Osteoblast (primary cell): Measurements from ENCODE around the gene MRPL14. TPM values are rescaled to one million over a fixed set of nuclear protein-coding genes. Genes with fewer than 3 reads are reported as not detected.

ENCODE experiments used
- DNase-seq: peaks from one replicate; pipeline ENCODE4 v3.0.0; 2011; ENCODE audit warnings: low spot score, mixed read lengths; ENCODE audit not compliant: insufficient read length; ENCODE audit errors: missing footprints
- H2AFZ ChIP-seq: 2 replicates; pipeline ENCODE4 v1.6.0; 2011; ENCODE audit warnings: mild to moderate bottlenecking, low read length
- H3K27ac ChIP-seq: 2 replicates; pipeline ENCODE4 v1.5.1; 2011; ENCODE audit warnings: mild to moderate bottlenecking, low read depth, low read length, moderate library complexity
- H3K27me3 ChIP-seq: 2 replicates; pipeline ENCODE4 v1.6.0; 2012; ENCODE audit warnings: mild to moderate bottlenecking, control low read depth, inconsistent platforms, low read length, moderate library complexity; ENCODE audit not compliant: insufficient read depth
- H3K36me3 ChIP-seq: 2 replicates; pipeline ENCODE4 v1.5.1; 2011; ENCODE audit warnings: mild to moderate bottlenecking, low read length, control low read depth, moderate library complexity; ENCODE audit not compliant: insufficient read depth
- H3K4me1 ChIP-seq: 2 replicates; pipeline ENCODE4 v1.5.1; 2011; ENCODE audit warnings: mild to moderate bottlenecking, low read length, control low read depth, moderate library complexity; ENCODE audit not compliant: insufficient read depth
- H3K4me2 ChIP-seq: 2 replicates; pipeline ENCODE4 v1.6.0; 2011; ENCODE audit warnings: mild to moderate bottlenecking, low read length; ENCODE audit not compliant: insufficient read depth
- H3K4me3 ChIP-seq: fragments of 200-600 bp; sonication (generic); 3 replicates; pipeline ENCODE4 v1.5.1; 2012; ENCODE audit warnings: mild to moderate bottlenecking, low read length, inconsistent platforms; ENCODE audit not compliant: insufficient read depth
- H3K79me2 ChIP-seq: 2 replicates; pipeline ENCODE4 v1.6.0; 2012; ENCODE audit warnings: mild to moderate bottlenecking, low read length, control low read depth, inconsistent platforms; ENCODE audit not compliant: insufficient read depth
- H3K9me3 ChIP-seq: 2 replicates; pipeline ENCODE4 v1.5.1; 2011; ENCODE audit warnings: low read depth, low read length, control low read depth
- H4K20me1 ChIP-seq: 2 replicates; pipeline ENCODE4 v1.6.0; 2012; ENCODE audit warnings: mild to moderate bottlenecking, low read length, control low read depth; ENCODE audit not compliant: insufficient read depth
- CTCF ChIP-seq: IDR thresholded peaks from 2 replicates; pipeline ENCODE4 v1.5.1; 2011; ENCODE audit warnings: mild to moderate bottlenecking, low read depth, low read length, moderate library complexity; ENCODE audit errors: extremely low read depth
- total RNA-seq: library from RNA; depleted of rRNA; stranded (reverse); fragments of >200 nt; gene quantifications from 2 replicates; pipeline ENCODE4 v1.2.3, GENCODE V29; 2012

Gene MRPL14
- total RNA-seq, 1 donor, result 49.9 TPM

GRCh38 chr6:44128020-44128917, 1.0 kb upstream of the MRPL14 start:
- Histone ChIP-seq H3K27me3 (no peaks in the 10 kb centered on the region), H3K79me2 (peaks cover 83% of the 10 kb centered on the region), H2AFZ (peak overlapping the region; percentile 59), H3K4me2 (peak overlapping the region; percentile 88), H3K4me3 (peak overlapping the region; percentile 85), H4K20me1 (peaks cover 41% of the 10 kb centered on the region), H3K9me3 (no peaks in the 10 kb centered on the region), H3K4me1 (peaks cover 39% of the 10 kb centered on the region), H3K27ac (no peak overlapping the region), H3K36me3 (no peaks in the 10 kb centered on the region)
- peak; percentile 88 for DNase-seq
- TF ChIP-seq CTCF, result peak; percentile 7

DNA sequence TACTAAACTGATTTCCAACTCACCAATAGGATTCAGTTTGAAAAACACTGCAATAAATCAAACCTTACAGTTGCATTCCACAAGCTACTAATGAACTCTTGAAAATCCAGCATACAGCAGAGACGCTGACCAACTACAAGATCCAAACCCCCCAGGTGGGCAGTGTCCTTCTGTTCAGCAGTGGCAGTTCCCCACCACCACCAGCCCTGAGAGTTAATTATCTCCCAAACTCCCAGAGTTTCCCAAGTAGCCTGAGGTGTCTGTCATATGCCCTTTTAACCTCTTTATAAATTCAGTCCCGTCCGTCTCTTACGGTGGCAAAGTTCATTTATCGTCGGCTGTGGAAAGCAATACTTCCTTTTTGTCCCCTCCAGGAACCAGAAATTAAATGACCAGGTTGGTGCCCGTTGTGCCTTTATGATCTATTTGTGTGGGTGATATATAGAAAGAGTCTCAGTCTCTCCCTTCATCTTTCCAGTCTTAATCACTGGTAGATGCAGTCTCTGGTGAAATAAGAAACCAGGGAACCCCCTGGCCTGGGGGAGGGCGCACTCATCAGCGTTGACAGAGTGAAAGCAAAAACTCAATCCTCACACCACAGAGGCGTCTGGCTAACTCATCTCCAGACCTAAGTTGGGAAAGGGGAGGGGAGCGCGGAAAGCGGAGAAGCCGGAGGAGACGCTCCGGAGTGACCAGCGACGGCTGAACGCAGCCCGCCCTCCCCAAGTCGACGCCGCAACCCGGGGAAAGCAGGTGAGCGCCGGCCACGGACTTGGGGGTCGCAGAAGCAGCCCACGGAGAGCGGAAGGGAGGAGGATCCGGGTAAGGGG, 717 bp downstream of the MRPL14 start:
- H3K4me3 ChIP-seq, result peak overlapping the region; percentile 91
- H3K79me2 ChIP-seq, result peaks cover 87% of the 10 kb centered on the region
- no peaks in the 10 kb centered on the region for H3K9me3 ChIP-seq
- H3K4me2 ChIP-seq, result peak overlapping the region; percentile 95
- H4K20me1 ChIP-seq, result peaks cover 45% of the 10 kb centered on the region
- DNase-seq, result peak; percentile 96
- H3K4me1 ChIP-seq, result peaks cover 38% of the 10 kb centered on the region
- H3K36me3 ChIP-seq, result no peaks in the 10 kb centered on the region
- H2AFZ ChIP-seq, result peak overlapping the region; percentile 80
- H3K27ac ChIP-seq, result peak overlapping the region; percentile 84
- TF ChIP-seq CTCF, result no peak
- H3K27me3 ChIP-seq, result no peaks in the 10 kb centered on the region

GRCh38 chr6:44123544-44123943, 3.7 kb downstream of the MRPL14 start:
- Histone ChIP-seq H3K4me2 (peak overlapping the region; percentile 5), H3K4me3 (no peak overlapping the region), H4K20me1 (peaks cover 52% of the 10 kb centered on the region), H3K9me3 (no peaks in the 10 kb centered on the region), H3K4me1 (peaks cover 63% of the 10 kb centered on the region), H3K27me3 (no peaks in the 10 kb centered on the region), H3K27ac (peak overlapping the region; percentile 40), H3K36me3 (no peaks in the 10 kb centered on the region), H2AFZ (no peak overlapping the region), H3K79me2 (peaks cover 98% of the 10 kb centered on the region)
- TF ChIP-seq CTCF, result no peak
- no peak for DNase-seq

- H3K4me1 ChIP-seq, result peaks cover 66% of the 10 kb centered on the region
- no peak overlapping the region for H3K4me3 ChIP-seq
- no peaks in the 10 kb centered on the region for H3K9me3 ChIP-seq
- DNase-seq, result no peak
- H4K20me1 ChIP-seq, result peaks cover 48% of the 10 kb centered on the region
- no peak overlapping the region for H2AFZ ChIP-seq
- peak overlapping the region; percentile 5 for H3K4me2 ChIP-seq
- TF ChIP-seq CTCF, result no peak
- H3K79me2 ChIP-seq, result peaks cover 98% of the 10 kb centered on the region
- no peaks in the 10 kb centered on the region for H3K36me3 ChIP-seq
- no peaks in the 10 kb centered on the region for H3K27me3 ChIP-seq
- peak overlapping the region; percentile 40 for H3K27ac ChIP-seq
These were observed 4.5 kb downstream of the MRPL14 start for GRCh38 chr6:44122801-44123200.
